Fibroblast of gingiva (primary cell): ENCODE measurements around the gene SEMA3E.
"Not testable (repeated sequence)": the region's sequence is repeated elsewhere in the genome, so short reads cannot be mapped to it uniquely, and the experiment has no call there.

Source experiments
- DNase-seq: peaks from one replicate; pipeline ENCODE4 v3.0.0-alpha.2; 2011; ENCODE audit warnings: low read depth

SEMA3E gene

GRCh38 chr7:83451501-83452045 is 197.4 kb downstream of the SEMA3E start:
- DNase-seq = no peak

- no peak for DNase-seq
Measured at GRCh38 chr7:83449781-83450180, 199.2 kb downstream of the SEMA3E start.

GRCh38 chr7:83447681-83448080 is 201.3 kb downstream of the SEMA3E start:
- DNase-seq = no peak

GRCh38 chr7:83446102-83446669 is 202.8 kb downstream of the SEMA3E start:
- no peak for DNase-seq

GRCh38 chr7:83442911-83443310 is 206.0 kb downstream of the SEMA3E start:
- no peak for DNase-seq

- DNase-seq = no peak
Measured at GRCh38 chr7:83439026-83439425, 209.9 kb downstream of the SEMA3E start.

GRCh38 chr7:83430289-83430688 is 218.7 kb downstream of the SEMA3E start:
- not testable (repeated sequence) for DNase-seq

GRCh38 chr7:83429493-83429892 is 219.4 kb downstream of the SEMA3E start:
- no peak for DNase-seq

GRCh38 chr7:83427884-83428283 is 221.1 kb downstream of the SEMA3E start:
- no peak for DNase-seq

GRCh38 chr7:83426325-83426724 is 222.6 kb downstream of the SEMA3E start:
- DNase-seq = no peak

GRCh38 chr7:83419013-83419412 is 229.9 kb downstream of the SEMA3E start:
- no peak for DNase-seq

GRCh38 chr7:83415840-83416239 is 233.1 kb downstream of the SEMA3E start:
- DNase-seq = no peak

GRCh38 chr7:83414947-83415346 is 234.0 kb downstream of the SEMA3E start:
- no peak for DNase-seq

- DNase-seq = no peak
Measured at GRCh38 chr7:83413831-83414230, 235.1 kb downstream of the SEMA3E start.

- DNase-seq = peak; percentile 64
Measured at GRCh38 chr7:83413424-83413823, 235.5 kb downstream of the SEMA3E start.

GRCh38 chr7:83410989-83411591 is 237.8 kb downstream of the SEMA3E start:
- DNase-seq = peak; percentile 42

GRCh38 chr7:83394776-83395175 is 254.2 kb downstream of the SEMA3E start:
- no peak for DNase-seq

GRCh38 chr7:83388436-83388835 is 260.5 kb downstream of the SEMA3E start:
- DNase-seq = no peak

- DNase-seq = no peak
Measured at GRCh38 chr7:83366629-83367028, 282.3 kb downstream of the SEMA3E start.

- no peak for DNase-seq
Measured at GRCh38 chr7:83365746-83366145, 283.2 kb downstream of the SEMA3E start.

- no peak for DNase-seq
Measured at GRCh38 chr7:83362871-83363550, 285.9 kb downstream of the SEMA3E start.

GRCh38 chr7:83359108-83359507 is 289.8 kb downstream of the SEMA3E start:
- DNase-seq = peak; percentile 4

- no peak for DNase-seq
Measured at GRCh38 chr7:83355143-83355542, 293.8 kb downstream of the SEMA3E start.
